HepG2 (cell line): ENCODE results near the gene NDST1. TPM values are rescaled to one million over a fixed set of nuclear protein-coding genes. Genes with fewer than 3 reads are reported as not detected.

Source experiments
- ATAC-seq: fragments of 200-7000 bp; cut with Tn5 transposase; 3 replicates; pipeline ENCODE4 v1.9.1; 2020; ENCODE audit warnings: mild to moderate bottlenecking, moderate library complexity
- Bru-seq: library from RNA; stranded (reverse); fragments of 400-500 nt; gene quantifications from one replicate; lab custom pipeline; 2021; lab: Mats Ljungman, UMichigan
- BruChase-seq, 2 experiments: library from RNA; stranded (reverse); fragments of 400-500 nt; gene quantifications; one replicate each; lab custom pipeline; 2021; lab: Mats Ljungman, UMichigan
- BruUV-seq: library from RNA; stranded (reverse); fragments of 400-500 nt; replicated peaks from 2 replicates; lab custom pipeline; 2021; lab: Mats Ljungman, UMichigan
- CTCF ChIA-PET: fragments of 300-600 bp; formaldehyde crosslinking; extraction: SDS; loops from one replicate; lab custom pipeline; 2021; ENCODE audit warnings: low total read pairs, inconsistent platforms, low intra/inter-chr PET ratio; lab: Yijun Ruan, JAX
- POLR2A ChIA-PET: fragments of 350-600 bp; sonication (Branson Sonifier 250); formaldehyde crosslinking; loops from one replicate; lab custom pipeline; 2020; ENCODE audit warnings: antibody characterized with exemption, inconsistent platforms; lab: Yijun Ruan, JAX
- DNase-seq: peaks from one replicate; pipeline ENCODE4 v3.0.0-alpha.2; 2015; ENCODE audit warnings: low spot score
- FAIRE-seq: peaks from 3 replicates; lab custom pipeline; 2011; peaks lifted over from hg19 to GRCh38; lab: Jason Lieb, UNC
- H2AFZ ChIP-seq: one replicate; pipeline ENCODE4 v1.6.1; 2011; ENCODE audit warnings: low read length, inconsistent platforms
- H3K27ac ChIP-seq: fragments of 300-600 bp; 3 replicates; pipeline ENCODE4 v1.8.0; 2011; ENCODE audit warnings: mixed run types, mild to moderate bottlenecking, mixed read lengths, low read length, inconsistent platforms; ENCODE audit not compliant: insufficient read depth; ENCODE audit errors: extremely low read length
- H3K27me3 ChIP-seq, 2 experiments: fragments of 200-600 bp in 1 of 2; 2 replicates in 1 of 2; 3 replicates in 1 of 2; pipeline versions ENCODE4 v1.6.0 to v1.8.0; 2011; ENCODE audit warnings: low read length in 2 of 2, mild to moderate bottlenecking in 2 of 2, moderate library complexity in 2 of 2, inconsistent platforms in 1 of 2; ENCODE audit not compliant: insufficient read depth in 2 of 2, control insufficient read depth in 1 of 2
- H3K36me3 ChIP-seq, 2 experiments: fragments of 200-600 bp in 1 of 2; replicated peaks in 1 of 2; 2 replicates in 1 of 2; 3 replicates in 1 of 2; pipeline versions ENCODE4 v1.5.1 to v1.8.0; 2011; ENCODE audit warnings: low read length in 2 of 2, inconsistent platforms in 1 of 2; ENCODE audit not compliant: insufficient read depth in 2 of 2, control insufficient read depth in 1 of 2
- H3K4me1 ChIP-seq: 2 replicates; pipeline ENCODE4 v1.5.1; 2012; ENCODE audit warnings: low read length, inconsistent platforms; ENCODE audit not compliant: insufficient read depth
- H3K4me2 ChIP-seq: 2 replicates; pipeline ENCODE4 v1.6.0; 2011; ENCODE audit warnings: low read depth, low read length, inconsistent platforms
- H3K4me3 ChIP-seq, 3 experiments: fragments of 200-600 bp in 1 of 3; sonication (generic), shearing (Covaris generic) in 1 of 3; replicated peaks in 1 of 3; 2 replicates each; pipeline ENCODE4 v1.5.1; 2011 to 2016; ENCODE audit warnings: low read length in 3 of 3, inconsistent platforms in 2 of 3, low read depth in 2 of 3, mild to moderate bottlenecking in 2 of 3, control low read depth in 1 of 3, mixed read lengths in 1 of 3; ENCODE audit not compliant: insufficient read depth in 1 of 3
- H3K79me2 ChIP-seq: one replicate; pipeline ENCODE4 v1.6.1; 2011; ENCODE audit warnings: low read length, inconsistent platforms; ENCODE audit not compliant: insufficient read depth
- H3K9ac ChIP-seq: 2 replicates; pipeline ENCODE4 v1.6.0; 2011; ENCODE audit warnings: mild to moderate bottlenecking, low read depth, low read length, inconsistent platforms; ENCODE audit not compliant: insufficient read depth
- H3K9me3 ChIP-seq: 2 replicates; pipeline ENCODE4 v1.5.1; 2012; ENCODE audit warnings: mild to moderate bottlenecking, low read length
- H4K20me1 ChIP-seq: 2 replicates; pipeline ENCODE4 v1.6.0; 2011; ENCODE audit warnings: inconsistent platforms, mild to moderate bottlenecking, low read length, moderate library complexity; ENCODE audit not compliant: insufficient read depth
- ERF ChIP-seq: IDR thresholded peaks from 2 replicates; pipeline ENCODE4 v1.6.1; 2018; ENCODE audit warnings: missing biosample characterization, missing genetic modification reagents
- MBD4 ChIP-seq: IDR thresholded peaks from 2 replicates; pipeline ENCODE4 v1.6.1; 2012; ENCODE audit warnings: low read length, inconsistent platforms, borderline replicate concordance
- MTA1 ChIP-seq: sonication (generic); formaldehyde crosslinking; IDR thresholded peaks from 2 replicates; pipeline ENCODE4 v1.4.0; 2020; ENCODE audit warnings: missing genetic modification reagents, mild to moderate bottlenecking, borderline replicate concordance
- NPAS2 ChIP-seq: sonication (generic); formaldehyde crosslinking; IDR thresholded peaks from 2 replicates; pipeline ENCODE4 v1.8.0; 2022; ENCODE audit warnings: mild to moderate bottlenecking, missing genetic modification reagents, borderline replicate concordance
- PAF1 ChIP-seq: IDR thresholded peaks from 2 replicates; pipeline ENCODE4 v1.6.1; 2016; ENCODE audit warnings: missing genetic modification reagents, missing compliant biosample characterization
- SIX1 ChIP-seq: sonication (generic); formaldehyde crosslinking; IDR thresholded peaks from 2 replicates; pipeline ENCODE4 v1.4.0; 2020; ENCODE audit warnings: missing genetic modification reagents, borderline replicate concordance
- SOX13 ChIP-seq, 3 experiments: fragments of 450-650 bp in 1 of 3; sonication (generic) in 1 of 3; formaldehyde crosslinking in 1 of 3; IDR thresholded peaks in 2 of 3; conservative IDR thresholded peaks in 1 of 3; 2 replicates each; pipeline versions ENCODE4 v1.5.0 to v1.6.1; 2016 to 2020; ENCODE audit warnings: antibody characterized with exemption in 1 of 3, mild to moderate bottlenecking in 1 of 3, missing compliant biosample characterization in 1 of 3, missing genetic modification reagents in 1 of 3, moderate library complexity in 1 of 3
- ZBTB1 ChIP-seq: sonication (generic); formaldehyde crosslinking; IDR thresholded peaks from 2 replicates; pipeline ENCODE4 v1.4.0; 2020; ENCODE audit warnings: missing genetic modification reagents, borderline replicate concordance
- ZNF589 ChIP-seq: sonication (generic); formaldehyde crosslinking; conservative IDR thresholded peaks from 2 replicates; pipeline ENCODE4 v1.8.0; 2022; ENCODE audit warnings: mild to moderate bottlenecking, moderate library complexity, missing genetic modification reagents
- ZSCAN31 ChIP-seq: sonication (generic); formaldehyde crosslinking; IDR thresholded peaks from 2 replicates; pipeline ENCODE4 v1.5.0; 2020; ENCODE audit warnings: low read depth, mild to moderate bottlenecking, missing genetic modification reagents
- WGBS: methylation state at CpG from one replicate; pipeline ENCODE4 v1.1.6; 2017; ENCODE audit warnings: low lambda C conversion rate; 5-methylcytosine and 5-hydroxymethylcytosine counted together
- in situ Hi-C: cut with HindIII; loops from 2 replicates; pipeline ENCODE4 v1.10.0; 2017; ENCODE audit warnings: low pct_unique_long_range_greater_than_20kb; ENCODE audit not compliant: extremely low pct_ligation_motif_present
- intact Hi-C: fragments of 100-400 bp; cut with micrococcal nuclease; formaldehyde crosslinking; loops from one replicate; pipeline ENCODE4 v1.10.0; 2022; ENCODE audit not compliant: unreplicated experiment
- long read RNA-seq, 2 experiments: library from RNA in 1 of 2; library from polyadenylated mRNA in 1 of 2; stranded (forward) in 1 of 2; unstranded in 1 of 2; transcript quantifications; one replicate each; pipeline ENCODE4 v2.0.0, GENCODE V29; 2019 to 2022
- polyA minus RNA-seq, 3 experiments: library from RNA; depleted of rRNA, polyadenylated mRNA; stranded (reverse); fragments of >200 nt; gene quantifications; 2 replicates each; pipeline ENCODE4 v1.2.3, GENCODE V29; 2011; ENCODE audit warnings: low replicate concordance in 1 of 3
- polyA plus RNA-seq, 8 experiments: library from polyadenylated mRNA; depleted of rRNA in 3 of 8; stranded (reverse) in 7 of 8; unstranded in 1 of 8; fragments of >200 nt; fragmentation: Illumina TruSeq in 4 of 8; extraction: Trizol in 4 of 8; gene quantifications; 2 replicates each; pipeline versions ENCODE4 v1.2.1 to v1.2.3, GENCODE V29; 2011 to 2016; ENCODE audit warnings: low read depth in 4 of 8, missing spikeins in 1 of 8, mixed read lengths in 1 of 8; ENCODE audit not compliant: insufficient read depth in 1 of 8
- total RNA-seq, 5 experiments: library from RNA; depleted of rRNA; stranded (reverse); fragments of >200 nt; fragmentation: Illumina TruSeq; extraction: Trizol; gene quantifications; 2 replicates each; pipeline ENCODE4 v1.2.3, GENCODE V29; 2016; ENCODE audit warnings: low read depth in 1 of 5
- TF ChIP-seq, protein P1 (sequence below), 2 experiments: fragments of 450-650 bp in 1 of 2; sonication (generic) in 1 of 2; formaldehyde crosslinking; IDR thresholded peaks; 2 replicates each; pipeline versions ENCODE4 v1.5.0 to v1.8.0; 2020 to 2022; ENCODE audit warnings: mild to moderate bottlenecking in 1 of 2, missing genetic modification reagents in 1 of 2
- TF ChIP-seq, protein P2 (sequence below): sonication (generic); formaldehyde crosslinking; IDR thresholded peaks from 2 replicates; pipeline ENCODE4 v1.5.1; 2020; ENCODE audit warnings: mild to moderate bottlenecking, missing genetic modification reagents, moderate library complexity

The NDST1 gene
- total RNA-seq (2016; rRNA removed; fragmentation: Illumina TruSeq; extraction: Trizol) (22.1 and 26.2 TPM in 2 replicates), polyA plus RNA-seq (2011; rRNA removed) (23.8 and 35.0 TPM in 2 replicates), polyA minus RNA-seq (2011; rRNA and poly(A)+ RNA removed; ENCODE audit: low replicate concordance) (12.5 and 73.9 TPM in 2 replicates), Bru-seq, nascent RNA (percentile 86 among the genes with signal in this experiment), BruChase-seq, experiment 1, labeled RNA remaining after a 6-hour chase (percentile 90 among the genes with signal in this experiment), BruChase-seq, experiment 2, labeled RNA remaining after a 2-hour chase (percentile 88 among the genes with signal in this experiment)
- total RNA-seq (2016; cell fraction: cytosol; rRNA removed; fragmentation: Illumina TruSeq; extraction: Trizol; ENCODE audit: low read depth): 6.5 and 8.8 TPM in 2 replicates
- total RNA-seq (2016; cell fraction: insoluble cytoplasmic fraction; rRNA removed; fragmentation: Illumina TruSeq; extraction: Trizol): 19.6 and 25.2 TPM in 2 replicates
- 16.4 and 18.4 TPM in 2 replicates for total RNA-seq (2016; cell fraction: membrane; rRNA removed; fragmentation: Illumina TruSeq; extraction: Trizol)
- 25.2 and 29.3 TPM in 2 replicates for total RNA-seq (2016; cell fraction: nucleus; rRNA removed; fragmentation: Illumina TruSeq; extraction: Trizol)
- 18.9 and 20.3 TPM in 2 replicates for polyA plus RNA-seq (2011; cell fraction: cytosol; rRNA removed)
- 67.6 and 71.1 TPM in 2 replicates for polyA plus RNA-seq (2011; cell fraction: nucleus; rRNA removed)
- polyA plus RNA-seq (2012): 36.0 and 40.8 TPM in 2 replicates
- 2.7 and 3.1 TPM in 2 replicates for polyA plus RNA-seq (2016; cell fraction: cytosol; fragmentation: Illumina TruSeq; extraction: Trizol; ENCODE audit: low read depth)
- 15.4 and 18.3 TPM in 2 replicates for polyA plus RNA-seq (2016; cell fraction: insoluble cytoplasmic fraction; fragmentation: Illumina TruSeq; extraction: Trizol; ENCODE audit: low read depth)
- 7.8 TPM in 2 replicates for polyA plus RNA-seq (2016; cell fraction: membrane; fragmentation: Illumina TruSeq; extraction: Trizol; ENCODE audit: low read depth)
- polyA plus RNA-seq (2016; cell fraction: nucleus; fragmentation: Illumina TruSeq; extraction: Trizol; ENCODE audit: insufficient read depth, low read depth): 29.1 and 30.9 TPM in 2 replicates
- 20.8 and 29.5 TPM in 2 replicates for polyA minus RNA-seq (2011; cell fraction: cytosol; rRNA and poly(A)+ RNA removed)
- 55.1 and 55.2 TPM in 2 replicates for polyA minus RNA-seq (2011; cell fraction: nucleus; rRNA and poly(A)+ RNA removed)
- long read RNA-seq, experiment 1, partial matches to known transcripts: 1 of 9 reads
- long read RNA-seq, experiment 1, other reads (novel, unspliced or antisense): 8 of 9 reads
- long read RNA-seq, experiment 2, partial matches to known transcripts: 19 of 130 reads
- long read RNA-seq, experiment 2, other reads (novel, unspliced or antisense): 111 of 130 reads

DNA sequence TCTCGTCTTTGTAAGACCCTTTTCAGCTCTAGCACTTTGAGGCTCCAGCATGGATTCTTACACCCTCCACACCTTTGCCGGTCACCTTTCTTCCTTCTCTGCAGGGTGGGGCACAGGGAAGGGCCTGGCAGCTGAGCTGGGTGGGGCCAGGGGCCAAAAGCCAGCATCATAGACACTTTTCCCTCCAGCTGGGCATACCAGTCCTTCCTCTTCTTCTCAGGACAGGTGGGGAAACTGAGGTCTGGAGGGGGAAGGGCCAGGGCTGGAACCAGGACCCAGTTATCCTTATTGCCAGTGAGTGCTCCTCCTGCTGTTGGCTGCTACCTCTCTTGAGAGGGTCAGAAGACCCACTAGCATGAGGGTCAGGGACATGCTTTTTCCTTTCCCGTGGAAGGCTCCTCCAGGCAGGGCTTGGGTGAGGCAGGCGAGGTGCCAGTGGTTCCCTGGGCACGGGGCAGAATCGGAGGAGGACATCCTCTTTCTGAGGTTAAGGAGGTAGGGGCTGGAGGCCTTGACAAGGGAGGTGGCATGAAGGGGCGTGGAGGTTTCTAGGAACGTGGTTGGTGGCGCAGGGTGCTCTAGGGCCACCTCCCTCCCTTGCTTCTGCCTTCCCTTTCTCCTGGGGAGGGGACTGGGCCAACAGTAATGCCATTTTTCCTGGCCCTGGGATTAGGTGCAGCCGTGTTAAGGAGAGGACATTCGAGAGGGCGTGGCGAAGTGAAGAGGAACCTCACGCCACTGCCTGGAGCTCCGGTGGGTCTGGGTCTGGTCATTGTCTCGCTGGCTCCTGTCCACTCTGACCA lies at the start of gene NDST1:
Gene NDST1, plus strand, starts transcription at position 658 of the 803 bp plus-strand sequence. CDS start 13,124 bp downstream, outside the sequence.
- ATAC-seq: no peak
- no peak within 1 kb of the TSS; the same call in 1 of the 2 replicates for H3K4me2 ChIP-seq
- BruUV-seq: no TSS peak
- no peak within 1 kb of the TSS for H3K4me3 ChIP-seq
- WGBS: 97% methylated on average over 8 of the region's 16 CpGs
- no peak for TF ChIP-seq SIX1 (CRISPR knock-in tag)
- no peak for TF ChIP-seq MBD4
- no peak for TF ChIP-seq ZBTB1
- TF ChIP-seq, protein P1, sequence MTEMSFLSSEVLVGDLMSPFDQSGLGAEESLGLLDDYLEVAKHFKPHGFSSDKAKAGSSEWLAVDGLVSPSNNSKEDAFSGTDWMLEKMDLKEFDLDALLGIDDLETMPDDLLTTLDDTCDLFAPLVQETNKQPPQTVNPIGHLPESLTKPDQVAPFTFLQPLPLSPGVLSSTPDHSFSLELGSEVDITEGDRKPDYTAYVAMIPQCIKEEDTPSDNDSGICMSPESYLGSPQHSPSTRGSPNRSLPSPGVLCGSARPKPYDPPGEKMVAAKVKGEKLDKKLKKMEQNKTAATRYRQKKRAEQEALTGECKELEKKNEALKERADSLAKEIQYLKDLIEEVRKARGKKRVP (CRISPR knock-in tag; IDR thresholded peaks at IDR 0.05): no peak
- TF ChIP-seq ZSCAN31: no peak
- TF ChIP-seq MTA1: 0 out of 2 replicates have a peak, but pooled peaks have one; percentile 26
- no peak for TF ChIP-seq PAF1 (CRISPR knock-in tag)
- TF ChIP-seq ZNF589 (CRISPR knock-in tag): no peak
- TF ChIP-seq ERF (CRISPR knock-in tag): no peak
- TF ChIP-seq, protein P2, sequence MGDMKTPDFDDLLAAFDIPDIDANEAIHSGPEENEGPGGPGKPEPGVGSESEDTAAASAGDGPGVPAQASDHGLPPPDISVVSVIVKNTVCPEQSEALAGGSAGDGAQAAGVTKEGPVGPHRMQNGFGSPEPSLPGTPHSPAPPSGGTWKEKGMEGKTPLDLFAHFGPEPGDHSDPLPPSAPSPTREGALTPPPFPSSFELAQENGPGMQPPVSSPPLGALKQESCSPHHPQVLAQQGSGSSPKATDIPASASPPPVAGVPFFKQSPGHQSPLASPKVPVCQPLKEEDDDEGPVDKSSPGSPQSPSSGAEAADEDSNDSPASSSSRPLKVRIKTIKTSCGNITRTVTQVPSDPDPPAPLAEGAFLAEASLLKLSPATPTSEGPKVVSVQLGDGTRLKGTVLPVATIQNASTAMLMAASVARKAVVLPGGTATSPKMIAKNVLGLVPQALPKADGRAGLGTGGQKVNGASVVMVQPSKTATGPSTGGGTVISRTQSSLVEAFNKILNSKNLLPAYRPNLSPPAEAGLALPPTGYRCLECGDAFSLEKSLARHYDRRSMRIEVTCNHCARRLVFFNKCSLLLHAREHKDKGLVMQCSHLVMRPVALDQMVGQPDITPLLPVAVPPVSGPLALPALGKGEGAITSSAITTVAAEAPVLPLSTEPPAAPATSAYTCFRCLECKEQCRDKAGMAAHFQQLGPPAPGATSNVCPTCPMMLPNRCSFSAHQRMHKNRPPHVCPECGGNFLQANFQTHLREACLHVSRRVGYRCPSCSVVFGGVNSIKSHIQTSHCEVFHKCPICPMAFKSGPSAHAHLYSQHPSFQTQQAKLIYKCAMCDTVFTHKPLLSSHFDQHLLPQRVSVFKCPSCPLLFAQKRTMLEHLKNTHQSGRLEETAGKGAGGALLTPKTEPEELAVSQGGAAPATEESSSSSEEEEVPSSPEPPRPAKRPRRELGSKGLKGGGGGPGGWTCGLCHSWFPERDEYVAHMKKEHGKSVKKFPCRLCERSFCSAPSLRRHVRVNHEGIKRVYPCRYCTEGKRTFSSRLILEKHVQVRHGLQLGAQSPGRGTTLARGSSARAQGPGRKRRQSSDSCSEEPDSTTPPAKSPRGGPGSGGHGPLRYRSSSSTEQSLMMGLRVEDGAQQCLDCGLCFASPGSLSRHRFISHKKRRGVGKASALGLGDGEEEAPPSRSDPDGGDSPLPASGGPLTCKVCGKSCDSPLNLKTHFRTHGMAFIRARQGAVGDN (CRISPR knock-in tag): peak; percentile 34
- no peak for TF ChIP-seq SOX13 (IDR thresholded peaks at IDR 0.05)
- no peak for TF ChIP-seq SOX13 (CRISPR knock-in tag; conservative IDR thresholded peaks at IDR 0.05 in 1 of 2, IDR thresholded peaks at IDR 0.05 in 1 of 2)
- TF ChIP-seq NPAS2 (CRISPR knock-in tag): no peak
- CTCF ChIA-PET: no interaction called here
- H2AFZ ChIP-seq: no peak within 1 kb of the TSS
- peaks cover 2 to 3% of the 10 kb centered on the region in 2 experiments; a peak in 2 of 5 replicates for H3K36me3 ChIP-seq
- DNase-seq: no peak
- H3K27ac ChIP-seq: peak within 1 kb of the TSS; percentile 27
- H3K9me3 ChIP-seq: no peaks in the 10 kb centered on the region
- FAIRE-seq: no peak
- in situ Hi-C loops: no loop called here
- POLR2A ChIA-PET: interaction anchor here (4.2 kb wide), 1 partner anchor 15 kb away, joined by 35 read pairs; no protein-coding TSS in a partner anchor
- intact Hi-C loops: no loop called here
- peaks cover 20% of the 10 kb centered on the region for H4K20me1 ChIP-seq
- H3K79me2 ChIP-seq: peaks cover 82% of the 10 kb centered on the region
- no peaks in the 10 kb centered on the region for H3K27me3 ChIP-seq
- H3K4me1 ChIP-seq: peaks cover 99% of the 10 kb centered on the region
- peak within 1 kb of the TSS; percentile 14; the same call in 1 of the 2 replicates for H3K9ac ChIP-seq
